AG09319 (cell line): ENCODE measurements around the gene RIPOR2.
"Not testable (repeated sequence)": the region's sequence is repeated elsewhere in the genome, so short reads cannot be mapped to it uniquely, and the experiment has no call there.

Experiments used
- DNase-seq: peaks from one replicate; pipeline ENCODE4 v3.0.0-alpha.2; 2010; ENCODE audit warnings: low read depth; ENCODE audit errors: extremely low read depth
- CTCF ChIP-seq: IDR thresholded peaks from 2 replicates; pipeline ENCODE4 v1.5.1; 2011; ENCODE audit warnings: low read depth, mild to moderate bottlenecking, inconsistent platforms, low read length, moderate library complexity

The RIPOR2 gene

GRCh38 chr6:24882295-24882694 lies 53.5 kb downstream of the RIPOR2 start:
- no peak for TF ChIP-seq CTCF
- no peak for DNase-seq

- no peak for TF ChIP-seq CTCF
- no peak for DNase-seq
These were observed 54.4 kb downstream of the RIPOR2 start for GRCh38 chr6:24881376-24881775.

GRCh38 chr6:24880451-24880850 lies 55.3 kb downstream of the RIPOR2 start:
- no peak for DNase-seq
- no peak for TF ChIP-seq CTCF

- no peak for DNase-seq
- TF ChIP-seq CTCF: no peak
These were observed 56.4 kb downstream of the RIPOR2 start for GRCh38 chr6:24879351-24879750.

- not testable (repeated sequence) for DNase-seq
These were observed 58.0 kb downstream of the RIPOR2 start for GRCh38 chr6:24877747-24878146.

GRCh38 chr6:24876499-24877465 lies 59.0 kb downstream of the RIPOR2 start:
- no peak for TF ChIP-seq CTCF
- DNase-seq: no peak

GRCh38 chr6:24875534-24875901 lies 60.2 kb downstream of the RIPOR2 start:
- DNase-seq: no peak
- no peak for TF ChIP-seq CTCF
